HepG2 (cell line): ENCODE results near the gene LRIT1. TPM values are rescaled to one million over a fixed set of nuclear protein-coding genes. Genes with fewer than 3 reads are reported as not detected.

Experiments used
- ATAC-seq: fragments of 200-7000 bp; cut with Tn5 transposase; 3 replicates; pipeline ENCODE4 v1.9.1; 2020; ENCODE audit warnings: mild to moderate bottlenecking, moderate library complexity
- BruUV-seq: library from RNA; stranded (reverse); fragments of 400-500 nt; replicated peaks from 2 replicates; lab custom pipeline; 2021; lab: Mats Ljungman, UMichigan
- CTCF ChIA-PET: fragments of 300-600 bp; formaldehyde crosslinking; extraction: SDS; loops from one replicate; lab custom pipeline; 2021; ENCODE audit warnings: low total read pairs, inconsistent platforms, low intra/inter-chr PET ratio; lab: Yijun Ruan, JAX
- POLR2A ChIA-PET: fragments of 350-600 bp; sonication (Branson Sonifier 250); formaldehyde crosslinking; loops from one replicate; lab custom pipeline; 2020; ENCODE audit warnings: antibody characterized with exemption, inconsistent platforms; lab: Yijun Ruan, JAX
- DNase-seq: peaks from one replicate; pipeline ENCODE4 v3.0.0-alpha.2; 2015; ENCODE audit warnings: low spot score
- FAIRE-seq: peaks from 3 replicates; lab custom pipeline; 2011; peaks lifted over from hg19 to GRCh38; lab: Jason Lieb, UNC
- H2AFZ ChIP-seq: one replicate; pipeline ENCODE4 v1.6.1; 2011; ENCODE audit warnings: low read length, inconsistent platforms
- H3K27ac ChIP-seq: fragments of 300-600 bp; 3 replicates; pipeline ENCODE4 v1.8.0; 2011; ENCODE audit warnings: mixed run types, mild to moderate bottlenecking, mixed read lengths, low read length, inconsistent platforms; ENCODE audit not compliant: insufficient read depth; ENCODE audit errors: extremely low read length
- H3K27me3 ChIP-seq, 2 experiments: fragments of 200-600 bp in 1 of 2; 2 replicates in 1 of 2; 3 replicates in 1 of 2; pipeline versions ENCODE4 v1.6.0 to v1.8.0; 2011; ENCODE audit warnings: low read length in 2 of 2, mild to moderate bottlenecking in 2 of 2, moderate library complexity in 2 of 2, inconsistent platforms in 1 of 2; ENCODE audit not compliant: insufficient read depth in 2 of 2, control insufficient read depth in 1 of 2
- H3K36me3 ChIP-seq, 2 experiments: fragments of 200-600 bp in 1 of 2; replicated peaks in 1 of 2; 2 replicates in 1 of 2; 3 replicates in 1 of 2; pipeline versions ENCODE4 v1.5.1 to v1.8.0; 2011; ENCODE audit warnings: low read length in 2 of 2, inconsistent platforms in 1 of 2; ENCODE audit not compliant: insufficient read depth in 2 of 2, control insufficient read depth in 1 of 2
- H3K4me1 ChIP-seq: 2 replicates; pipeline ENCODE4 v1.5.1; 2012; ENCODE audit warnings: low read length, inconsistent platforms; ENCODE audit not compliant: insufficient read depth
- H3K4me2 ChIP-seq: 2 replicates; pipeline ENCODE4 v1.6.0; 2011; ENCODE audit warnings: low read depth, low read length, inconsistent platforms
- H3K4me3 ChIP-seq, 3 experiments: fragments of 200-600 bp in 1 of 3; sonication (generic), shearing (Covaris generic) in 1 of 3; replicated peaks in 1 of 3; 2 replicates each; pipeline ENCODE4 v1.5.1; 2011 to 2016; ENCODE audit warnings: low read length in 3 of 3, inconsistent platforms in 2 of 3, low read depth in 2 of 3, mild to moderate bottlenecking in 2 of 3, control low read depth in 1 of 3, mixed read lengths in 1 of 3; ENCODE audit not compliant: insufficient read depth in 1 of 3
- H3K79me2 ChIP-seq: one replicate; pipeline ENCODE4 v1.6.1; 2011; ENCODE audit warnings: low read length, inconsistent platforms; ENCODE audit not compliant: insufficient read depth
- H3K9ac ChIP-seq: 2 replicates; pipeline ENCODE4 v1.6.0; 2011; ENCODE audit warnings: mild to moderate bottlenecking, low read depth, low read length, inconsistent platforms; ENCODE audit not compliant: insufficient read depth
- H3K9me3 ChIP-seq: 2 replicates; pipeline ENCODE4 v1.5.1; 2012; ENCODE audit warnings: mild to moderate bottlenecking, low read length
- H4K20me1 ChIP-seq: 2 replicates; pipeline ENCODE4 v1.6.0; 2011; ENCODE audit warnings: inconsistent platforms, mild to moderate bottlenecking, low read length, moderate library complexity; ENCODE audit not compliant: insufficient read depth
- AGO1 ChIP-seq: fragments of 200-400 bp; formaldehyde crosslinking; IDR thresholded peaks from 2 replicates; pipeline ENCODE4 v1.6.1; 2017; ENCODE audit warnings: mild to moderate bottlenecking, low read depth, low read length, moderate library complexity; ENCODE audit not compliant: poor library complexity, severe bottlenecking
- FOXK1 ChIP-seq: sonication (generic); formaldehyde crosslinking; IDR thresholded peaks from 2 replicates; pipeline ENCODE4 v1.4.0; 2020; ENCODE audit warnings: low read depth, missing genetic modification reagents, borderline replicate concordance
- GATAD1 ChIP-seq: IDR thresholded peaks from 2 replicates; pipeline ENCODE4 v1.6.1; 2016; ENCODE audit warnings: missing genetic modification reagents, missing compliant biosample characterization
- IKZF1 ChIP-seq: fragments of 450-650 bp; IDR thresholded peaks from 2 replicates; pipeline ENCODE4 v1.7.1; 2016
- JARID2 ChIP-seq: sonication (generic); formaldehyde crosslinking; IDR thresholded peaks from 2 replicates; pipeline ENCODE4 v1.8.1; 2023; ENCODE audit warnings: missing genetic modification reagents, inconsistent platforms; ENCODE audit not compliant: insufficient replicate concordance
- PRPF4 ChIP-seq: fragments of 200-400 bp; formaldehyde crosslinking; IDR thresholded peaks from 2 replicates; pipeline ENCODE4 v1.6.1; 2016; ENCODE audit warnings: low read length, low read depth; ENCODE audit not compliant: poor library complexity, severe bottlenecking
- TBP ChIP-seq: sonication (generic); formaldehyde crosslinking; IDR thresholded peaks from 2 replicates; pipeline ENCODE4 v1.5.0; 2020; ENCODE audit warnings: missing genetic modification reagents
- TEAD2 ChIP-seq: sonication (generic); formaldehyde crosslinking; IDR thresholded peaks from 2 replicates; pipeline ENCODE4 v1.9.0; 2021; ENCODE audit warnings: missing genetic modification reagents
- U2AF2 ChIP-seq: fragments of 200-400 bp; formaldehyde crosslinking; IDR thresholded peaks from 2 replicates; pipeline ENCODE4 v1.6.1; 2017; ENCODE audit warnings: low read depth, mild to moderate bottlenecking, low read length
- ZNF446 ChIP-seq: sonication (generic); formaldehyde crosslinking; IDR thresholded peaks from 2 replicates; pipeline ENCODE4 v1.5.0; 2020; ENCODE audit warnings: mild to moderate bottlenecking, missing genetic modification reagents
- ZNF563 ChIP-seq: sonication (generic); formaldehyde crosslinking; IDR thresholded peaks from 2 replicates; pipeline ENCODE4 v1.8.0; 2022; ENCODE audit warnings: mild to moderate bottlenecking, moderate library complexity, missing genetic modification reagents
- WGBS: methylation state at CpG from one replicate; pipeline ENCODE4 v1.1.6; 2017; ENCODE audit warnings: low lambda C conversion rate; 5-methylcytosine and 5-hydroxymethylcytosine counted together
- in situ Hi-C: cut with HindIII; loops from 2 replicates; pipeline ENCODE4 v1.10.0; 2017; ENCODE audit warnings: low pct_unique_long_range_greater_than_20kb; ENCODE audit not compliant: extremely low pct_ligation_motif_present
- intact Hi-C: fragments of 100-400 bp; cut with micrococcal nuclease; formaldehyde crosslinking; loops from one replicate; pipeline ENCODE4 v1.10.0; 2022; ENCODE audit not compliant: unreplicated experiment
- polyA plus RNA-seq, 8 experiments: library from polyadenylated mRNA; depleted of rRNA in 3 of 8; stranded (reverse) in 7 of 8; unstranded in 1 of 8; fragments of >200 nt; fragmentation: Illumina TruSeq in 4 of 8; extraction: Trizol in 4 of 8; gene quantifications; 2 replicates each; pipeline versions ENCODE4 v1.2.1 to v1.2.3, GENCODE V29; 2011 to 2016; ENCODE audit warnings: low read depth in 4 of 8, missing spikeins in 1 of 8, mixed read lengths in 1 of 8; ENCODE audit not compliant: insufficient read depth in 1 of 8
- total RNA-seq, 5 experiments: library from RNA; depleted of rRNA; stranded (reverse); fragments of >200 nt; fragmentation: Illumina TruSeq; extraction: Trizol; gene quantifications; 2 replicates each; pipeline ENCODE4 v1.2.3, GENCODE V29; 2016; ENCODE audit warnings: low read depth in 1 of 5
- TF ChIP-seq, protein P1 (sequence below): IDR thresholded peaks from 2 replicates; pipeline ENCODE4 v1.6.1; 2016; ENCODE audit warnings: low read depth, control low read depth
- TF ChIP-seq, protein P2 (sequence below): sonication (generic); formaldehyde crosslinking; IDR thresholded peaks from 2 replicates; pipeline ENCODE4 v1.8.1; 2023; ENCODE audit warnings: mild to moderate bottlenecking, missing genetic modification reagents, borderline replicate concordance
- TF ChIP-seq, protein P3 (sequence below): sonication (generic); formaldehyde crosslinking; IDR thresholded peaks from 2 replicates; pipeline ENCODE4 v1.4.0; 2020; ENCODE audit warnings: missing genetic modification reagents, borderline replicate concordance
- TF ChIP-seq, protein P4 (sequence below): sonication (generic); formaldehyde crosslinking; IDR thresholded peaks from 2 replicates; pipeline ENCODE4 v1.4.0; 2020; ENCODE audit warnings: mild to moderate bottlenecking, low read depth, missing genetic modification reagents
- TF ChIP-seq, protein P5 (sequence below): IDR thresholded peaks from 2 replicates; pipeline ENCODE4 v1.6.1; 2016; ENCODE audit warnings: low read depth
- TF ChIP-seq, protein P6 (sequence below): sonication (generic); formaldehyde crosslinking; IDR thresholded peaks from 2 replicates; pipeline ENCODE4 v1.9.0; 2021; ENCODE audit warnings: missing genetic modification reagents, borderline replicate concordance

Gene LRIT1
- total and polyA plus RNA-seq, 2 of the 13 experiments (the other 11 are each of a cell fraction or from before 2014, with no cell fraction given): not detected

DNA sequence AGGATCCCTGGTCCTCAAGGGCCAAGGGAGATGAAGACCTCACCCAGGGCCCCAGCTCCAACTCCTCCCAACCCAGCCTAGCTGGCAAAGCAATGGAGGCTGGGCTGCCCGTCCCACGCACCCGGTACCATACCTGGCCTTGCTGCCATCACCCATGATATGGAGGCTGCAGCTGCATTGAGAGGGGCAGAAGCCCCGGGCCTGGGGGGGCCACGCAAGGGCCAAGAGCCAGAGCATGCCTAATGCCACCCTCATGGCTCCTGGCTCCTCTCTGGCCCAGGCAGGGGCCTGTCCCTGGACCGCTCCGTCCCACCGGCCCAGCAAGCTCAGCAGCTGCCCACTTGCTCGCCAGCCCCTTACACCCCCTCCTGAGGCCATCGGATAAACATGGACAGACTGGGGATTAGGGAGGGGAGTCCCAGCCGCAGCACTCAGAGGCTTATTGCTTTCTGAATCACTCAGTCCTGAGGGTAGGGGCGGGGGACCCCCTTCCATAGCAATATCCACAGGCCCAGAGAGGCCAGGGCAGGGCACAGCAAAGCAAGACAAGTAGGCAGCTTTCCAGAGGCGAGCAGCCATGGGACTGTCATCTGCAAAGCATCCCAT, at the start of gene LRIT1 (continued):
- TF ChIP-seq, protein P1, sequence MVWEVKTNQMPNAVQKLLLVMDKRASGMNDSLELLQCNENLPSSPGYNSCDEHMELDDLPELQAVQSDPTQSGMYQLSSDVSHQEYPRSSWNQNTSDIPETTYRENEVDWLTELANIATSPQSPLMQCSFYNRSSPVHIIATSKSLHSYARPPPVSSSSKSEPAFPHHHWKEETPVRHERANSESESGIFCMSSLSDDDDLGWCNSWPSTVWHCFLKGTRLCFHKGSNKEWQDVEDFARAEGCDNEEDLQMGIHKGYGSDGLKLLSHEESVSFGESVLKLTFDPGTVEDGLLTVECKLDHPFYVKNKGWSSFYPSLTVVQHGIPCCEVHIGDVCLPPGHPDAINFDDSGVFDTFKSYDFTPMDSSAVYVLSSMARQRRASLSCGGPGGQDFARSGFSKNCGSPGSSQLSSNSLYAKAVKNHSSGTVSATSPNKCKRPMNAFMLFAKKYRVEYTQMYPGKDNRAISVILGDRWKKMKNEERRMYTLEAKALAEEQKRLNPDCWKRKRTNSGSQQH: no peak
- no peak for TF ChIP-seq IKZF1
- TF ChIP-seq, protein P2, sequence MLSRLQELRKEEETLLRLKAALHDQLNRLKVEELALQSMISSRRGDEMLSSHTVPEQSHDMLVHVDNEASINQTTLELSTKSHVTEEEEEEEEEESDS: no peak
- no peak for TF ChIP-seq U2AF2
- no peak for TF ChIP-seq JARID2 (CRISPR knock-in tag)
- no peak for TF ChIP-seq TBP (CRISPR knock-in tag)
- TF ChIP-seq PRPF4: no peak
- TF ChIP-seq, protein P3, sequence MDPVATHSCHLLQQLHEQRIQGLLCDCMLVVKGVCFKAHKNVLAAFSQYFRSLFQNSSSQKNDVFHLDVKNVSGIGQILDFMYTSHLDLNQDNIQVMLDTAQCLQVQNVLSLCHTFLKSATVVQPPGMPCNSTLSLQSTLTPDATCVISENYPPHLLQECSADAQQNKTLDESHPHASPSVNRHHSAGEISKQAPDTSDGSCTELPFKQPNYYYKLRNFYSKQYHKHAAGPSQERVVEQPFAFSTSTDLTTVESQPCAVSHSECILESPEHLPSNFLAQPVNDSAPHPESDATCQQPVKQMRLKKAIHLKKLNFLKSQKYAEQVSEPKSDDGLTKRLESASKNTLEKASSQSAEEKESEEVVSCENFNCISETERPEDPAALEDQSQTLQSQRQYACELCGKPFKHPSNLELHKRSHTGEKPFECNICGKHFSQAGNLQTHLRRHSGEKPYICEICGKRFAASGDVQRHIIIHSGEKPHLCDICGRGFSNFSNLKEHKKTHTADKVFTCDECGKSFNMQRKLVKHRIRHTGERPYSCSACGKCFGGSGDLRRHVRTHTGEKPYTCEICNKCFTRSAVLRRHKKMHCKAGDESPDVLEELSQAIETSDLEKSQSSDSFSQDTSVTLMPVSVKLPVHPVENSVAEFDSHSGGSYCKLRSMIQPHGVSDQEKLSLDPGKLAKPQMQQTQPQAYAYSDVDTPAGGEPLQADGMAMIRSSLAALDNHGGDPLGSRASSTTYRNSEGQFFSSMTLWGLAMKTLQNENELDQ: no peak

DNA sequence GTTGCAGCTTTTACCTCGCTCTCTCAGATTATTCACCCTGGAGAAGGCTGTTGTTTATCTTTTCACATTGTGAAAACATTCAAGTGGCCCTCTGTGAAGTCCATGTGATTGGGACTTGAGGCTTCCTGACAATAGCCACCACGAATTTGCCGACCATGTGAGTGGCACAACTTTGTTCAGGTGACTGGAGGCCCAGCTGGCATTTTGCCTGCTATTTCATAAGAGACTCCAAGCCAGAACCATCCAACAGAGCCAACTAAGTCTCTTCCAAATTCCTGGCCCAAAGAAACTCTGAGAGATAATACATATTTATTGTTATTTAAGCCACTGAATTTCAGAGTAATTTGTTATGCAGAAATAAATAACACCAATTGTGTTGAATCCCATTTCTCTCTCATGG, 48.9 kb upstream of the LRIT1 start:
- H3K9ac ChIP-seq: no peak overlapping the region
- CTCF ChIA-PET: no interaction called here
- no TSS peak for BruUV-seq
- POLR2A ChIA-PET: no interaction called here
- no peak overlapping the region for H3K27ac ChIP-seq
- H3K27me3 ChIP-seq: no peaks in the 10 kb centered on the region
- WGBS: 20% methylated on average over 3 of the region's 3 CpGs
- H3K4me1 ChIP-seq: peaks cover 8% of the 10 kb centered on the region
- no peak overlapping the region for H2AFZ ChIP-seq
- no peak overlapping the region for H3K4me3 ChIP-seq
- no peak overlapping the region for H3K4me2 ChIP-seq
- intact Hi-C loops: no loop called here
- no peaks in the 10 kb centered on the region for H3K79me2 ChIP-seq
- in situ Hi-C loops: no loop called here
- H4K20me1 ChIP-seq: no peaks in the 10 kb centered on the region
- no peak for DNase-seq
- ATAC-seq: no peak
- no peaks in the 10 kb centered on the region for H3K36me3 ChIP-seq
- no peaks in the 10 kb centered on the region for H3K9me3 ChIP-seq
- FAIRE-seq: no peak
- TF ChIP-seq, protein P4, sequence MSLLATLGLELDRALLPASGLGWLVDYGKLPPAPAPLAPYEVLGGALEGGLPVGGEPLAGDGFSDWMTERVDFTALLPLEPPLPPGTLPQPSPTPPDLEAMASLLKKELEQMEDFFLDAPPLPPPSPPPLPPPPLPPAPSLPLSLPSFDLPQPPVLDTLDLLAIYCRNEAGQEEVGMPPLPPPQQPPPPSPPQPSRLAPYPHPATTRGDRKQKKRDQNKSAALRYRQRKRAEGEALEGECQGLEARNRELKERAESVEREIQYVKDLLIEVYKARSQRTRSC (CRISPR knock-in tag): no peak
- TF ChIP-seq ZNF563 (no peak), GATAD1 (no peak), ZNF446 (CRISPR knock-in tag) (no peak), AGO1 (no peak), FOXK1 (CRISPR knock-in tag) (no peak), TEAD2 (no peak)
- TF ChIP-seq, protein P5, sequence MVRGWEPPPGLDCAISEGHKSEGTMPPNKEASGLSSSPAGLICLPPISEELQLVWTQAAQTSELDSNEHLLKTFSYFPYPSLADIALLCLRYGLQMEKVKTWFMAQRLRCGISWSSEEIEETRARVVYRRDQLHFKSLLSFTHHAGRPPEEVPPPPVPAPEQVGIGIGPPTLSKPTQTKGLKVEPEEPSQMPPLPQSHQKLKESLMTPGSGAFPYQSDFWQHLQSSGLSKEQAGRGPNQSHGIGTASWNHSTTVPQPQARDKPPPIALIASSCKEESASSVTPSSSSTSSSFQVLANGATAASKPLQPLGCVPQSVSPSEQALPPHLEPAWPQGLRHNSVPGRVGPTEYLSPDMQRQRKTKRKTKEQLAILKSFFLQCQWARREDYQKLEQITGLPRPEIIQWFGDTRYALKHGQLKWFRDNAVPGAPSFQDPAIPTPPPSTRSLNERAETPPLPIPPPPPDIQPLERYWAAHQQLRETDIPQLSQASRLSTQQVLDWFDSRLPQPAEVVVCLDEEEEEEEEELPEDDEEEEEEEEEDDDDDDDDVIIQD (CRISPR knock-in tag): no peak
- TF ChIP-seq, protein P6, sequence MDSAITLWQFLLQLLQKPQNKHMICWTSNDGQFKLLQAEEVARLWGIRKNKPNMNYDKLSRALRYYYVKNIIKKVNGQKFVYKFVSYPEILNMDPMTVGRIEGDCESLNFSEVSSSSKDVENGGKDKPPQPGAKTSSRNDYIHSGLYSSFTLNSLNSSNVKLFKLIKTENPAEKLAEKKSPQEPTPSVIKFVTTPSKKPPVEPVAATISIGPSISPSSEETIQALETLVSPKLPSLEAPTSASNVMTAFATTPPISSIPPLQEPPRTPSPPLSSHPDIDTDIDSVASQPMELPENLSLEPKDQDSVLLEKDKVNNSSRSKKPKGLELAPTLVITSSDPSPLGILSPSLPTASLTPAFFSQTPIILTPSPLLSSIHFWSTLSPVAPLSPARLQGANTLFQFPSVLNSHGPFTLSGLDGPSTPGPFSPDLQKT (CRISPR knock-in tag): no peak
